MCF 10A (cell line): ENCODE results near the gene ZNF697. TPM values are rescaled to one million over a fixed set of nuclear protein-coding genes. Genes with fewer than 3 reads are reported as not detected.

Source experiments
- BruUV-seq: library from RNA; stranded (reverse); fragments of 400-500 nt; replicated peaks from 2 replicates; lab custom pipeline; 2021; lab: Mats Ljungman, UMichigan
- CTCF ChIA-PET: fragments of 300-600 bp; sonication (Branson Sonifier 250); formaldehyde crosslinking; extraction: SDS; loops from one replicate; lab custom pipeline; 2021; ENCODE audit warnings: antibody characterized with exemption, inconsistent platforms; lab: Yijun Ruan, JAX
- POLR2A ChIA-PET: fragments of 300-600, 350-650 bp; sonication (Branson Sonifier 250); formaldehyde crosslinking; extraction: SDS; loops from one replicate; lab custom pipeline; 2020; ENCODE audit warnings: antibody characterized with exemption, inconsistent platforms; lab: Yijun Ruan, JAX
- DNase-seq: peaks from one replicate; pipeline ENCODE4 v3.0.0-alpha.2; 2018; ENCODE audit not compliant: unreplicated experiment
- H3K27ac Mint-ChIP-seq: one replicate; pipeline ENCODE4 v1.8.0; 2022; ENCODE audit warnings: mild to moderate bottlenecking, low read depth, mixed read lengths; ENCODE audit not compliant: unreplicated experiment
- H3K27me3 Mint-ChIP-seq: one replicate; pipeline ENCODE4 v1.8.0; 2022; ENCODE audit warnings: mixed read lengths; ENCODE audit not compliant: insufficient read depth, unreplicated experiment
- H3K36me3 Mint-ChIP-seq: one replicate; pipeline ENCODE4 v1.8.0; 2022; ENCODE audit warnings: mild to moderate bottlenecking, moderate library complexity, mixed read lengths; ENCODE audit not compliant: insufficient read depth, unreplicated experiment
- H3K4me1 Mint-ChIP-seq: one replicate; pipeline ENCODE4 v1.8.0; 2022; ENCODE audit warnings: mixed read lengths; ENCODE audit not compliant: insufficient read depth, unreplicated experiment
- H3K4me3 Mint-ChIP-seq: one replicate; pipeline ENCODE4 v1.8.0; 2022; ENCODE audit warnings: mild to moderate bottlenecking, moderate library complexity, mixed read lengths; ENCODE audit not compliant: unreplicated experiment
- H3K9me3 Mint-ChIP-seq: one replicate; pipeline ENCODE4 v1.8.0; 2022; ENCODE audit warnings: mixed read lengths; ENCODE audit not compliant: unreplicated experiment
- CTCF ChIP-seq: fragments of 200-600 bp; IDR thresholded peaks from one replicate; pipeline ENCODE4 v1.8.0; 2022; ENCODE audit warnings: antibody characterized with exemption, mild to moderate bottlenecking; ENCODE audit not compliant: unreplicated experiment
- intact Hi-C: fragments of 100-400 bp; cut with micrococcal nuclease; formaldehyde crosslinking; loops from 2 replicates; pipeline ENCODE4 v1.14.1; 2022
- total RNA-seq: library from RNA; stranded (reverse); gene quantifications from 2 replicates; pipeline ENCODE4 v1.2.3, GENCODE V29; 2022

ZNF697 gene
- total RNA-seq, 1 experiment from 2014 or later, result 13.2 TPM

GRCh38 chr1:119655154-119655553, 7.1 kb upstream of the ZNF697 start:
- BruUV-seq, result no TSS peak
- ChIA-PET CTCF (interaction anchor here (0.7 to 2.4 kb wide), 3 partner anchors 20 to 42 kb away, joined by 3 to 11 read pairs (median 9); no protein-coding TSS in a partner anchor), POLR2A (interaction anchor here (0.7 to 12.4 kb wide), 2 partner anchors 20 to 39 kb away, joined by 3 to 161 read pairs; no protein-coding TSS in a partner anchor)
- Mint-ChIP-seq H3K36me3 (no peaks in the 10 kb centered on the region), H3K4me3 (no peak overlapping the region), H3K27ac (no peak overlapping the region), H3K9me3 (no peaks in the 10 kb centered on the region), H3K4me1 (peaks cover 11% of the 10 kb centered on the region), H3K27me3 (peaks cover 22% of the 10 kb centered on the region)
- TF ChIP-seq CTCF, result no peak
- intact Hi-C loops, result no loop called here
- DNase-seq, result no peak

DNA sequence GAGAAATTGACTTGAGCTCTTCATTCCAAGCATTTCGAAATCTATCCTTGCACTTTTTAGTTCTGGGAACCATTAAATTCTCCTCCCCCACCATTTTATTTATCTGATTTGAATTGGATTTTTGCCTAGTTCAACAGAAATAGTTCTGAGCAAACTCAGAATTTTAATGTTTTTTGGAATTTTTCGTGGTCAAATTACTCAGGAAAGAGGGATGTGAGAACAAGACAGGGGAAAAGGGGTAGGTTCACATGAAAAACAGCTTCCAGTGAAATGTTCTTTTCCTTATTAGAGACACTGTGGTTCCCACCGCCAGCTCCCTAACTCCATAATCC, 5.7 kb upstream of the ZNF697 start:
- H3K9me3 Mint-ChIP-seq, result no peaks in the 10 kb centered on the region
- POLR2A ChIA-PET, result interaction anchor here (0.9 to 12.4 kb wide), 2 partner anchors 21 to 29 kb away, joined by 3 to 161 read pairs; no protein-coding TSS in a partner anchor
- no peak overlapping the region for H3K27ac Mint-ChIP-seq
- peaks cover 16% of the 10 kb centered on the region for H3K4me1 Mint-ChIP-seq
- intact Hi-C loops, result no loop called here
- no peak for DNase-seq
- peaks cover 14% of the 10 kb centered on the region for H3K27me3 Mint-ChIP-seq
- CTCF ChIA-PET, result interaction anchor here (0.7 to 2.4 kb wide), 6 partner anchors 9 to 214 kb away, joined by 3 to 9 read pairs (median 4); no protein-coding TSS in a partner anchor
- BruUV-seq, result no TSS peak
- no peak overlapping the region for H3K4me3 Mint-ChIP-seq
- TF ChIP-seq CTCF, result no peak
- no peaks in the 10 kb centered on the region for H3K36me3 Mint-ChIP-seq

DNA sequence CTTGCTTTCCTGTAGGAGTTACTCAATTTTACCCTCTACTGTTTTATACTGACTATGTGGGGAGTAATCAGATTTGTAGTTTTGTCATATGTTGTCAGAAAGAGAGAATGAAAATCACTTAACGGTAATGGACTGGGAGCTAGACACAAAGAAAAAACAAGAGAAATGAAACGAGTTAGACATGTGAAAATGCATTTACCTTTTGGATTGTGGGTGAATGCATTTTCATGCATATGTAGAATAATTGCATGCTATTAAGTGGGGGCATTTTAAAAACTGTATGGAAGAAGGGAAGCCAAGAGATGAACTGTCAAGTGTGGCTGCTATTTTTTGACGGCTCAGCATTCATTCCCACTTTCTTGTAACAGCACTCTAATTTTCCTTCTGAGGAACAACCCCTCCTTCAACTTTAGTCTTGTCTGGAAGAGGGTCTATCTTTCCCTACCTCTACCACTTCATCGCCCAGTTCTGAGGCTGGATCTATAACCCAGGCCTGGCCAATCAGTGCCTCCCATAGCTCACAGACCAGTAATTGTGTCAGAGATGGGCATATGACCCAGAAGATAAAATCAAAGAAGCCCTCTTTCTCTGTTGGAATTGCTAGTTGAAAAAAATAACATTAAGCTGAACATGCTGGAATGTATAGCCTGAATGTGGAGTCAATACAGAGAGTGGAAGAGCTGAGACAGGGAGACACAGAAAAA, 5.2 kb upstream of the ZNF697 start:
- intact Hi-C loops, result no loop called here
- ChIA-PET POLR2A (interaction anchor here (0.9 to 12.4 kb wide), 2 partner anchors 22 to 379 kb away, joined by 4 to 161 read pairs; no protein-coding TSS in a partner anchor), CTCF (interaction anchor here (0.7 to 2.4 kb wide), 6 partner anchors 9 to 213 kb away, joined by 3 to 9 read pairs (median 4); no protein-coding TSS in a partner anchor)
- H3K4me1 Mint-ChIP-seq, result peaks cover 18% of the 10 kb centered on the region
- no peak for TF ChIP-seq CTCF
- peaks cover 14% of the 10 kb centered on the region for H3K27me3 Mint-ChIP-seq
- no peak overlapping the region for H3K4me3 Mint-ChIP-seq
- H3K27ac Mint-ChIP-seq, result no peak overlapping the region
- no TSS peak for BruUV-seq
- no peaks in the 10 kb centered on the region for H3K36me3 Mint-ChIP-seq
- no peaks in the 10 kb centered on the region for H3K9me3 Mint-ChIP-seq
- no peak for DNase-seq

GRCh38 chr1:119652587-119652986, 4.5 kb upstream of the ZNF697 start:
- no peak for DNase-seq
- peaks cover 14% of the 10 kb centered on the region for H3K27me3 Mint-ChIP-seq
- H3K27ac Mint-ChIP-seq, result no peak overlapping the region
- H3K36me3 Mint-ChIP-seq, result no peaks in the 10 kb centered on the region
- BruUV-seq, result no TSS peak
- H3K9me3 Mint-ChIP-seq, result no peaks in the 10 kb centered on the region
- no peak overlapping the region for H3K4me3 Mint-ChIP-seq
- intact Hi-C loops, result no loop called here
- POLR2A ChIA-PET, result interaction anchor here (0.9 to 12.4 kb wide), 2 partner anchors 23 to 378 kb away, joined by 4 to 161 read pairs; no protein-coding TSS in a partner anchor
- CTCF ChIA-PET, result interaction anchor here (1.4 to 2.0 kb wide), 3 partner anchors 10 to 37 kb away, joined by 4 to 7 read pairs (median 4); no protein-coding TSS in a partner anchor
- H3K4me1 Mint-ChIP-seq, result peaks cover 18% of the 10 kb centered on the region
- no peak for TF ChIP-seq CTCF
